Skin epidermis (tissue), 12 donors: Measurements from ENCODE around the gene NRBP1.

Source experiments
- H3K27ac ChIP-seq, 21 experiments: fragments of 200-600 bp; sonication (generic) in 11 of 21; one replicate each; pipeline ENCODE4 v1.5.0; 2020; ENCODE audit warnings: mild to moderate bottlenecking in 3 of 21, inconsistent platforms in 2 of 21, moderate library complexity in 2 of 21
- H3K4me3 ChIP-seq, 7 experiments: fragments of 200-600 bp; sonication (generic) in 2 of 7; one replicate each; pipeline ENCODE4 v1.5.0; 2020; ENCODE audit warnings: inconsistent platforms in 2 of 7, mild to moderate bottlenecking in 2 of 7, moderate library complexity in 1 of 7

The NRBP1 gene

GRCh38 chr2:27428213-27428977 is at the start of gene NRBP1:
NRBP1 (plus strand) TSS chr2:27428631; CDS start chr2:27433274, 4,643 bp downstream.
- peak within 1 kb of the TSS; percentile 92 to 100 (median 99) for H3K27ac ChIP-seq
- peak within 1 kb of the TSS; percentile 76 to 100 (median 97) for H3K4me3 ChIP-seq

- Histone ChIP-seq H3K27ac (peak overlapping the region in 4 of 21 experiments; percentile 2 to 90 (median 16)), H3K4me3 (no peak overlapping the region)
Observed at GRCh38 chr2:27378809-27379290, 49.6 kb upstream of the NRBP1 start.

GRCh38 chr2:27379383-27379835 is 49.0 kb upstream of the NRBP1 start:
- H3K4me3 ChIP-seq, result peak overlapping the region; percentile 44 to 88 (median 65)
- H3K27ac ChIP-seq, result peak overlapping the region in 18 of 21 experiments; percentile 66 to 95 (median 90)

GRCh38 chr2:27379836-27380625 is 48.4 kb upstream of the NRBP1 start:
- Histone ChIP-seq H3K27ac (peak overlapping the region; percentile 62 to 95 (median 90)), H3K4me3 (peak overlapping the region; percentile 44 to 88 (median 65))

GRCh38 chr2:27380626-27381545 is 47.5 kb upstream of the NRBP1 start, which contains the start of gene ZNF513:
ZNF513 (minus strand) TSS chr2:27380734; CDS start chr2:27380526, 208 bp downstream.
- Histone ChIP-seq H3K27ac (peak within 1 kb of the TSS; percentile 62 to 95 (median 90)), H3K4me3 (peak within 1 kb of the TSS; percentile 44 to 88 (median 65))

GRCh38 chr2:27381577-27382181 is 46.8 kb upstream of the NRBP1 start:
- Histone ChIP-seq H3K4me3 (no peak overlapping the region), H3K27ac (peak overlapping the region in 15 of 21 experiments; percentile 79 to 95 (median 90))

GRCh38 chr2:27390822-27391679 is 37.4 kb upstream of the NRBP1 start:
- Histone ChIP-seq H3K4me3 (no peak overlapping the region), H3K27ac (peak overlapping the region in 6 of 21 experiments; percentile 44 to 77 (median 65))

GRCh38 chr2:27393225-27393624 is 35.2 kb upstream of the NRBP1 start:
- Histone ChIP-seq H3K4me3 (no peak overlapping the region), H3K27ac (no peak overlapping the region)

- Histone ChIP-seq H3K27ac (no peak overlapping the region), H3K4me3 (no peak overlapping the region)
Observed at GRCh38 chr2:27398962-27399361, 29.5 kb upstream of the NRBP1 start.

GRCh38 chr2:27400348-27401135 is 27.9 kb upstream of the NRBP1 start:
- Histone ChIP-seq H3K27ac (no peak overlapping the region), H3K4me3 (no peak overlapping the region)

GRCh38 chr2:27407798-27408491 is 20.5 kb upstream of the NRBP1 start:
- peak overlapping the region in 5 of 21 experiments; percentile 24 to 94 (median 92) for H3K27ac ChIP-seq

GRCh38 chr2:27408601-27409320 is 19.7 kb upstream of the NRBP1 start:
- Histone ChIP-seq H3K4me3 (peak overlapping the region; percentile 94 to 99 (median 97)), H3K27ac (peak overlapping the region; percentile 70 to 96 (median 90))

More at GRCh38 chr2:27407798-27408491, 20.5 kb upstream of the NRBP1 start:
- H3K4me3 ChIP-seq, result peak overlapping the region; percentile 94 to 99 (median 97)

- Histone ChIP-seq H3K27ac (peak within 1 kb of the TSS; percentile 72 to 96 (median 90)), H3K4me3 (peak within 1 kb of the TSS; percentile 94 to 99 (median 97))
Observed at GRCh38 chr2:27409321-27410073, 18.9 kb upstream of the NRBP1 start, which contains the start of gene PPM1G. PPM1G (minus strand) TSS chr2:27409591; CDS start chr2:27409422, 169 bp downstream.

GRCh38 chr2:27412419-27413152 is 15.8 kb upstream of the NRBP1 start:
- Histone ChIP-seq H3K27ac (no peak overlapping the region), H3K4me3 (no peak overlapping the region)
